Stimulated activated CD8-positive, alpha-beta memory T cell treated with anti-CD3 and anti-CD28 coated beads, Interleukin-12 subunit alpha, Interleukin-12 subunit beta, amount 100 ng/mL, for 4 hours (primary cell): Measurements from ENCODE around the gene RAD51C.
"Not testable (repeated sequence)": the region's sequence is repeated elsewhere in the genome, so short reads cannot be mapped to it uniquely, and the experiment has no call there.

Experiments used
- DNase-seq: peaks from one replicate; pipeline ENCODE4 v3.0.0-alpha.2; 2020; ENCODE audit warnings: low read depth

The RAD51C gene

GRCh38 chr17:58747674-58748073, 55.3 kb downstream of the RAD51C start:
- DNase-seq = no peak

DNA sequence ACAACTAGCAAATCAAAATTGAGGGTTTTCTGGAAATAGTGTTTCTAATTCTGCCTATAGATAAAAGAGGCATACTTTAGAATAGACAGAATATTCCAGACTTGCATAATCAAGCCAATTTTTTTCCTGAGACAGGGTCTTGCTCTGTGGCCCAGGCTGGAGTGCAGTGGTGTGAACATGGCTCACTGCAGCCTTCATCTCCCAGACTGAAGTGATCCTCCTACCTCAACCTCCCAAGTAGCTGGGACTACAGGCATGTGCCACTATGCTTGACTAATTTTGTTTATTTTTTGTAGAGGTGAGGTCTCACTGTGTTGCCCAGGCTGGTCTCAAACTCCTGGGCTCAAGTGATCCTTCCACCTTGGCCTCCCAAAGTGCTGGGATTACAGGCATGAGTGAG, 57.2 kb downstream of the RAD51C start:
- DNase-seq = not testable (repeated sequence)

DNA sequence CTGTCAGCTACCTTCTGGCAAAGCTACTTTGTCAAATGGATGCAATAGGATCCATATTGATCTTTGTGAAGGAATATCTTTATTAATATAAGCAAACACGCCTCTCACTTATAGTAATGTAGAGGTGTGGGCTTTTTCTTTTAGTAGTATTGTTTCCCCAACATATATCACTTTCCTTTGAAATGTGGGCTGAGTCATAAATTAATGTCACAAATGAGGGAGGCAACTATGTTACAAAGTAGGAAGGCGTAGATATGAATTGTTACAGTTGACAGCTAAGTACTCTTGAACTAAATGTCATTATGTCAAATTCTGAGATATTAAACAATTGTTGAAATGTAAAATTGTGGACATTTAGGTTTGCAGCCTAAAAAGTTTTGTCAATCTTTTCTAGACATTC, 60.6 kb downstream of the RAD51C start:
- DNase-seq = no peak

- DNase-seq = no peak
These were observed 62.8 kb downstream of the RAD51C start for GRCh38 chr17:58755269-58755576.

- peak; percentile 17 for DNase-seq
These were observed 63.3 kb downstream of the RAD51C start, which contains the start of gene PPM1E for GRCh38 chr17:58755577-58756245. PPM1E (plus strand) TSS chr17:58755854.

DNA sequence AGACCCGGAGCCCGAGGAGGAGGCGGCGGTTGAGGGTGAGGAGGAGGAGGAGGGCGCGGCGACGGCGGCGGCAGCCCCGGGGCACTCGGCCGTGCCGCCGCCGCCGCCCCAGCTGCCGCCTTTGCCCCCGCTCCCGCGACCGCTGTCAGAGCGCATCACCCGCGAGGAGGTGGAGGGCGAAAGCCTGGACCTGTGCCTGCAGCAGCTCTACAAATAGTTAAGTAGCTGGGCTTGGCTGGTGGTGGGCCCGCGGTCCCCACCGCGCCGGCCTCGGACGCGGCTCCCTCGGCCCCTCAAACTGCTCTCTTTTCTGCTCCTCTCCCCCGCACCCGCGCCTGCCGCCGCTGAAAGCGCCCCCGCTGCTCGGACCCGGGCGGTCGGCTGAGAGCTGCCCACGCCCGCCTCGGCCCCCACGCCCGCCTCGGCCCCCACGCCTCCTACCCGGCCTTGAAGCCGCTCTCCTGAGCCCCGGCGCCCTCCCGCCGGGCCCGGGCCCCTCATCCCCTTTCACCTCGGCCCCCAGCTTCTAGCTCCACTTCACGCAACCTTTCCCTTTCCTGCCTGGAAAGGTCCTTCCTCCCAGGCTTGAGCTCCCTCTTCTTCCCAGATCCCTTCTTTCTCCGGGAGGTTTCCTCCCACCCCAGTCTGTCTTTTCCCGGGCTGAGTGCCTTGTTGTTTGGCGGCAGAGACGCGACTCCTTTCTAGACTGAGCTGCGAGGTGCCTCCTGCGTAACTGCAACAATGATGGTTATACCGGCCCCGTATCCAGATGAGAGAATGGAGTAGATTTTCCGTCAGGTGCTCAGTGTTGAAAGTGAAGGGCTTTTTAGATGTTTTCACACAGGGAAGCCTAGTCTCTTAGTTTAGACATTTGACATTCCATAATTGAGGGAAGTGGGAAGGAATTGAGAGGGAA, 64.1 kb downstream of the RAD51C start:
- no peak for DNase-seq

- no peak for DNase-seq
These were observed 64.8 kb downstream of the RAD51C start for GRCh38 chr17:58757162-58757613.

- DNase-seq = no peak
These were observed 66.5 kb downstream of the RAD51C start for GRCh38 chr17:58758890-58759289.

GRCh38 chr17:58759522-58759921, 67.1 kb downstream of the RAD51C start:
- no peak for DNase-seq

DNA sequence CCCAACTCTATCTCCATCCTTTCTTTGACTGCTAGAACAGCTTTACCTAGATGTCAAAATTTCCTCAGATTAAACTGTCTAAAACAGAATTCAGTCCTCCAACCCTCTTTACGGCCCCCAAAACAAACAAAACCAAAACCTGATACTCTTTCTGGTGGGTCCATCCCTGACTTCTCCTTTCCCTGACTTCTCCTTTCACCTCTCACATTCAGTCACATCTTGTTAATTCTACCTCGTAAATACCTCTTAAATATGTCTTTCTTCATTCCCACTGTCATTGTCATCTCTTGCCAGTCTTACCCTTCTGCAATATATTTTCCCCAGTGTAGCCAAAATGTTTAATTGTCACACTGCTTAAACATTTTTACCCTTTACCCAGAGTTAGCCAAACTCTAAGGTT, 67.8 kb downstream of the RAD51C start:
- no peak for DNase-seq

DNA sequence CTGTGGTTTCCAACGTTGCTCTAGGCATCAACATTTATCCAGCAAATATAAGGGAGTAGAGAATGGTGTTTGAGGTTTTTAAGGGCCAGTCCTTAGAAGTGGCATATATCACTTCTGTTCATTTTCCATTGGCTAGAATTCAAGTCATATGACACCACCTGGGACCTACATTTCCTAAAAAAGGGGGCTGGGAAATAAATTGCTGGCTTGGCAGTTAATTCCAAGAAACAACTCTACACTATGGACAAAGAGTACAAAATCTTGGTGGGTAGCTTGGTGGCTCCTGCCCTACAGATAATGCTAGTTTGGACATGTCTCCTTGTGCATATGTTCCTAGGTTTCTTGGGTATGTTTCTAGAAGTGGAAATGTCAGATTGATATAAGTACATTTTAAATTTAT, 70.9 kb downstream of the RAD51C start:
- no peak for DNase-seq

DNA sequence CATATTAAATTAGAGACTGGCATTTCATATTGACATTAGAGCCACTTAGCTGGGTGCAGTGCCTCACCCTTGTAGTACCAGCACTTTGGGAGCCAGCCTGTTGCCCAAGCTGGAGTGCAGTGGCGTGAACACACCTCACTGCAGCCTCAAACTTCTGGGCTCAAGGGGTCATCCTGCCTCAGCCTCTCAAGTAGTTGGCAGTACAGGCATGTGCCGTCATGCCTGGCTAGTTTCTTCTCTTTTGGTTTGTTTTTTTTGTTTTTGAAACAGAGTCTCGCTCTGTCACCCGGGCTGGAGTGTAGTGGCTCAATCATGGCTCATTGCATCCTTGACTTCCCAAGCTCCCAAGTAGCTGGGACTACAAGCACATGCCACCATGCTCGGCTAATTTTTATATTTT, 72.0 kb downstream of the RAD51C start:
- no peak for DNase-seq

DNA sequence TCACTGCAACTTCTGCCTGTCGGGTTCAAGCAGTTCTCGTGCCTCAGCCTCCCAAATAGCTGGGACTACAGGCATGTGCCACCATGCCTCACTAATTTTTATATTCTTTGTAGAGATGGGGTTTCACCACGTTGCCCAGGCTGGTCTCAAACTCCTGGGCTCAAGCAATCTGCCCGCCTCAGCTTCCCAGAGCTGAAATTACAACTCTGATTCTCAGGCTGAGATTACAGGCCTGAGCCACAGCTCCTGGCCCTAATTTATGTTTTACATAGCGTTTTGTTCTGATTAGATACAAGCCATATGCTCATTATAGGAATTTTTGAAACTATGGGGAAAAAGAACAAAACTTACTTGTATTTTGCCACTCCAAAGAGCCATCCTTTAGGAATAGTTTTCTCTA, 86.1 kb downstream of the RAD51C start:
- not testable (repeated sequence) for DNase-seq

- no peak for DNase-seq
These were observed 87.0 kb downstream of the RAD51C start for GRCh38 chr17:58779446-58779845.

GRCh38 chr17:58783380-58783779, 91.0 kb downstream of the RAD51C start:
- no peak for DNase-seq

DNA sequence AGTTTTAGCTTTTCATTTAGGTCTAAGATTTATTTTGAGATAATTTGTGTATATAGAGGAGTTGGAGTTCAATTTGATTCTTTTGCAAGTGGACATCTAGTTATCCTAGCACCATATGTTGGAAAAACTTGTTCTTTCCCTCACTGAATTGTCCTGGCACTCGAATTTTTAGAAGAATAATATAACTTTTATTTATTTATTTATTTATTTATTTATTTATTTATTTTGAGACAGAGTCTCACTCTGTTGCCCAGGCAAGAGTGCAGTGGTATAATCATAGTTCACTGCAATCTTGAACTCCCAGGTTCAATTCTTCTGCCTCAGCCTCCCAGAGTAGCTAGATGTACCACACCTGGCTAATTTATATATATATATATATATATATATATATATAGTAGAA, 92.7 kb downstream of the RAD51C start:
- no peak for DNase-seq
